MM.1S (cell line): ENCODE results near the gene CHID1.

Experiments
- DNase-seq: peaks from one replicate; pipeline ENCODE4 v3.0.0-alpha.2; 2015
- H2AFZ ChIP-seq: fragments of 300-600 bp; sonication (generic); 2 replicates; pipeline ENCODE4 v1.6.0; 2016; ENCODE audit warnings: antibody characterized with exemption, low read length
- H3F3A ChIP-seq: fragments of 300-600 bp; sonication (generic); 2 replicates; pipeline ENCODE4 v1.6.1; 2016; ENCODE audit warnings: mild to moderate bottlenecking, antibody characterized with exemption, low read length, moderate library complexity, mixed read lengths; ENCODE audit not compliant: insufficient read depth
- H3K27ac ChIP-seq: fragments of 300-600 bp; sonication (generic); 2 replicates; pipeline ENCODE4 v1.5.1; 2016; ENCODE audit warnings: mild to moderate bottlenecking, low read length
- H3K27me3 ChIP-seq: fragments of 300-600 bp; sonication (generic); replicated peaks from 2 replicates; pipeline ENCODE4 v1.6.0; 2016; ENCODE audit warnings: low read length; ENCODE audit not compliant: insufficient read depth
- H3K36me3 ChIP-seq: fragments of 300-600 bp; sonication (generic); replicated peaks from 2 replicates; pipeline ENCODE4 v1.6.1; 2016; ENCODE audit warnings: mild to moderate bottlenecking, low read length, mixed read lengths; ENCODE audit not compliant: insufficient read depth
- H3K4me1 ChIP-seq: fragments of 300-600 bp; sonication (generic); 2 replicates; pipeline ENCODE4 v1.6.1; 2016; ENCODE audit warnings: low read length, mixed read lengths
- H3K4me2 ChIP-seq: fragments of 300-600 bp; sonication (generic); 2 replicates; pipeline ENCODE4 v1.6.0; 2016; ENCODE audit warnings: low read depth, low read length
- H3K4me3 ChIP-seq: fragments of 300-600 bp; sonication (generic); 2 replicates; pipeline ENCODE4 v1.5.1; 2016; ENCODE audit warnings: low read length, mixed read lengths
- H3K79me2 ChIP-seq: fragments of 300-600 bp; sonication (generic); 2 replicates; pipeline ENCODE4 v1.6.1; 2016; ENCODE audit warnings: mixed run types, low read length, mixed read lengths
- H3K9ac ChIP-seq: fragments of 300-600 bp; sonication (generic); 2 replicates; pipeline ENCODE4 v1.6.1; 2016; ENCODE audit warnings: low read length, mixed read lengths
- H3K9me2 ChIP-seq: fragments of 300-600 bp; sonication (generic); replicated peaks from 2 replicates; pipeline ENCODE4 v1.6.1; 2016; ENCODE audit warnings: mild to moderate bottlenecking, low read length, mixed read lengths; ENCODE audit not compliant: insufficient read depth
- H3K9me3 ChIP-seq: fragments of 300-600 bp; sonication (generic); replicated peaks from 2 replicates; pipeline ENCODE4 v1.6.1; 2016; ENCODE audit warnings: mild to moderate bottlenecking, low read length, mixed read lengths; ENCODE audit not compliant: insufficient read depth
- H4K20me1 ChIP-seq: fragments of 300-600 bp; sonication (generic); 2 replicates; pipeline ENCODE4 v1.6.1; 2016; ENCODE audit warnings: mild to moderate bottlenecking, low read length, moderate library complexity, mixed read lengths; ENCODE audit not compliant: insufficient read depth
- EZH2 ChIP-seq: fragments of 300-600 bp; sonication (generic); optimal IDR thresholded peaks from 2 replicates; pipeline ENCODE3; 2017; ENCODE audit warnings: low read depth, mild to moderate bottlenecking, antibody characterized with exemption, low read length, mixed read lengths
- EZH2phosphoT487 ChIP-seq: fragments of 300-600 bp; sonication (generic); IDR thresholded peaks from 2 replicates; pipeline ENCODE4 v1.6.1; 2018; ENCODE audit warnings: antibody characterized with exemption, low read length
- TF ChIP-seq, protein P1 (sequence below): fragments of 300-600 bp; sonication (generic); IDR thresholded peaks from 2 replicates; pipeline ENCODE4 v1.5.1; 2016; ENCODE audit warnings: antibody characterized with exemption, low read length, mixed read lengths

Gene CHID1

DNA sequence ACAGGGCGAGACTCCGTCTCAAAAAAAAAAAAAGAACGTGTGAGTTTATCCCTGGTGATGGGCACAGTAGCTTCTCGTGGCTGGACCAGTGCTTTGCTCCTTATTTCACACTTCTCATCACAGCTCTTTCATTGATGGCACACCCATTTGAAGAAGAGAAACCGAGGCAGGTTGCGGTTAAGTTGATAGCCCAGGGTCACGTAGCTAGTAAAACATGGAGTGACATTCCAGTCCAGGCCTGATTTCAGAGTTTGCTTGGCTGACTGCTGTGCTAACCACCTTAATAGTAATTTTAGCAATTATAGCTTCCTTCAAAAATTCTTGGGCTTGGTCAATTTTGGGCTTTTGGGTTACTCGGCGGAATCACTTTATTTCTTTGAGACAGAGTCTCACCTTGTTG lies 40.9 kb upstream of the CHID1 start:
- H3K79me2 ChIP-seq, result peaks cover 58% of the 10 kb centered on the region
- no peak overlapping the region for H3K27ac ChIP-seq
- no peaks in the 10 kb centered on the region for H3K9me3 ChIP-seq
- H3F3A ChIP-seq, result no peaks in the 10 kb centered on the region
- no peak overlapping the region for H3K4me2 ChIP-seq
- TF ChIP-seq, protein P1, sequence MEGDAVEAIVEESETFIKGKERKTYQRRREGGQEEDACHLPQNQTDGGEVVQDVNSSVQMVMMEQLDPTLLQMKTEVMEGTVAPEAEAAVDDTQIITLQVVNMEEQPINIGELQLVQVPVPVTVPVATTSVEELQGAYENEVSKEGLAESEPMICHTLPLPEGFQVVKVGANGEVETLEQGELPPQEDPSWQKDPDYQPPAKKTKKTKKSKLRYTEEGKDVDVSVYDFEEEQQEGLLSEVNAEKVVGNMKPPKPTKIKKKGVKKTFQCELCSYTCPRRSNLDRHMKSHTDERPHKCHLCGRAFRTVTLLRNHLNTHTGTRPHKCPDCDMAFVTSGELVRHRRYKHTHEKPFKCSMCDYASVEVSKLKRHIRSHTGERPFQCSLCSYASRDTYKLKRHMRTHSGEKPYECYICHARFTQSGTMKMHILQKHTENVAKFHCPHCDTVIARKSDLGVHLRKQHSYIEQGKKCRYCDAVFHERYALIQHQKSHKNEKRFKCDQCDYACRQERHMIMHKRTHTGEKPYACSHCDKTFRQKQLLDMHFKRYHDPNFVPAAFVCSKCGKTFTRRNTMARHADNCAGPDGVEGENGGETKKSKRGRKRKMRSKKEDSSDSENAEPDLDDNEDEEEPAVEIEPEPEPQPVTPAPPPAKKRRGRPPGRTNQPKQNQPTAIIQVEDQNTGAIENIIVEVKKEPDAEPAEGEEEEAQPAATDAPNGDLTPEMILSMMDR, result no peak
- TF ChIP-seq EZH2phosphoT487, result no peak
- TF ChIP-seq EZH2, result no peak
- no peak for DNase-seq
- no peaks in the 10 kb centered on the region; the same call in 1 of the 2 replicates for H3K36me3 ChIP-seq
- H3K27me3 ChIP-seq, result no peaks in the 10 kb centered on the region
- no peaks in the 10 kb centered on the region for H3K9me2 ChIP-seq
- H3K4me3 ChIP-seq, result no peak overlapping the region
- no peak overlapping the region for H3K9ac ChIP-seq
- H4K20me1 ChIP-seq, result peaks cover 3% of the 10 kb centered on the region; the same call in 1 of the 2 replicates
- H3K4me1 ChIP-seq, result no peaks in the 10 kb centered on the region
- no peak overlapping the region for H2AFZ ChIP-seq

DNA sequence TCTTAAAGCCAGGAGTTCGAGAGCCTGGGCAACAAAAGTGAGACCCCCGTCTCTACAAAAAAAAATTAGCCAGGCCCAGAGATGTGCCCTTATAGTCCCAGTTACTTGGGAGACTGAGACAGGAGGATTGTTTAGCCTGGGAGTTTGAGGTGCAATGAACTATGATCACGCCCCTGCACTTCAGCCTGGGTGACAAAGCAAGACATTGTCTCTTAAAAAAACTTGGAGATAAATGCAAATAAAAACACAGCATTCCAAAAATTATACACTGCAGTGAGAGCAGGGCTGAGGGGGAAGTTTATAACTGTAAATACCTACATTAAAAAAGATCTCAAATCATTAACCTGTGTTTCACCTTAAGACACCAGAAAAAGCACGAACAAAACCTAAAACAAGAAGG lies 37.1 kb upstream of the CHID1 start:
- no peak overlapping the region for H3K4me3 ChIP-seq
- peaks cover 58% of the 10 kb centered on the region for H3K79me2 ChIP-seq
- no peak overlapping the region for H3K4me2 ChIP-seq
- no peaks in the 10 kb centered on the region for H4K20me1 ChIP-seq
- no peaks in the 10 kb centered on the region for H3F3A ChIP-seq
- H3K36me3 ChIP-seq, result peaks cover 4% of the 10 kb centered on the region
- H3K4me1 ChIP-seq, result no peaks in the 10 kb centered on the region
- H3K27ac ChIP-seq, result no peak overlapping the region
- H3K27me3 ChIP-seq, result no peaks in the 10 kb centered on the region
- no peak overlapping the region for H3K9ac ChIP-seq
- TF ChIP-seq EZH2, result no peak
- TF ChIP-seq, protein P1, result no peak
- no peak for TF ChIP-seq EZH2phosphoT487
- H3K9me3 ChIP-seq, result no peaks in the 10 kb centered on the region
- DNase-seq, result no peak
- H3K9me2 ChIP-seq, result no peaks in the 10 kb centered on the region
- H2AFZ ChIP-seq, result no peak overlapping the region

DNA sequence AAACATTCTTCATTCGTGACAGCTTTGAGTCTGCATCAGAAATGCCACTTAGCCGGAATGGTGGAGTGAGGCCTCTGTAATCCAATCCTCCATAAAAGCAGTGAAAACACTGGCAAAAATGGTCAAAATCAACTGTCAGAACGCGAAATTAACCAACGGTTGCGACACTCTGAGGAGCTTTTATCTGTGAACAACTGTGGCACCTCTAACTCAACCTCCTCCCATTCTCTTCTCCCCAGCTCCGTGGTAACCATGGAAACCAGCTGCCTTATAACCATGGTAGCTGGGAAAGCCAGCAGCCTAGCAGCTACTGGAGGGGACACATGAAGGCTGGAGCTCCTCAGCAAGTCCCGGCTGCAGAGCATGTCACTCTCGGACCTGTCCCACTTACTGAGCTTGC lies 35.4 kb upstream of the CHID1 start:
- H4K20me1 ChIP-seq, result peaks cover 3% of the 10 kb centered on the region
- no peak overlapping the region for H3K4me2 ChIP-seq
- no peak for DNase-seq
- H3K79me2 ChIP-seq, result peaks cover 62% of the 10 kb centered on the region
- H3K4me3 ChIP-seq, result no peak overlapping the region
- H3K36me3 ChIP-seq, result peaks cover 4% of the 10 kb centered on the region
- H3F3A ChIP-seq, result no peaks in the 10 kb centered on the region
- H2AFZ ChIP-seq, result no peak overlapping the region
- no peaks in the 10 kb centered on the region for H3K9me2 ChIP-seq
- H3K27me3 ChIP-seq, result no peaks in the 10 kb centered on the region
- no peaks in the 10 kb centered on the region for H3K9me3 ChIP-seq
- H3K27ac ChIP-seq, result no peak overlapping the region
- H3K9ac ChIP-seq, result no peak overlapping the region
- H3K4me1 ChIP-seq, result no peaks in the 10 kb centered on the region
- TF ChIP-seq EZH2phosphoT487 (no peak), EZH2 (no peak)
- TF ChIP-seq, protein P1, result no peak
